Measurements from ENCODE around the gene MMP24. TPM values are rescaled to one million over a fixed set of nuclear protein-coding genes. Genes with fewer than 3 reads are reported as not detected.
A peak's percentile ranks its signal among the peaks of the same experiment; 100 is the strongest.

Gene MMP24
- total and polyA plus RNA-seq, 2 of the 13 experiments (the other 11 are each of a cell fraction or from before 2014, with no cell fraction given), result 0.29 to 0.35 TPM

- TF ChIP-seq, protein P1, sequence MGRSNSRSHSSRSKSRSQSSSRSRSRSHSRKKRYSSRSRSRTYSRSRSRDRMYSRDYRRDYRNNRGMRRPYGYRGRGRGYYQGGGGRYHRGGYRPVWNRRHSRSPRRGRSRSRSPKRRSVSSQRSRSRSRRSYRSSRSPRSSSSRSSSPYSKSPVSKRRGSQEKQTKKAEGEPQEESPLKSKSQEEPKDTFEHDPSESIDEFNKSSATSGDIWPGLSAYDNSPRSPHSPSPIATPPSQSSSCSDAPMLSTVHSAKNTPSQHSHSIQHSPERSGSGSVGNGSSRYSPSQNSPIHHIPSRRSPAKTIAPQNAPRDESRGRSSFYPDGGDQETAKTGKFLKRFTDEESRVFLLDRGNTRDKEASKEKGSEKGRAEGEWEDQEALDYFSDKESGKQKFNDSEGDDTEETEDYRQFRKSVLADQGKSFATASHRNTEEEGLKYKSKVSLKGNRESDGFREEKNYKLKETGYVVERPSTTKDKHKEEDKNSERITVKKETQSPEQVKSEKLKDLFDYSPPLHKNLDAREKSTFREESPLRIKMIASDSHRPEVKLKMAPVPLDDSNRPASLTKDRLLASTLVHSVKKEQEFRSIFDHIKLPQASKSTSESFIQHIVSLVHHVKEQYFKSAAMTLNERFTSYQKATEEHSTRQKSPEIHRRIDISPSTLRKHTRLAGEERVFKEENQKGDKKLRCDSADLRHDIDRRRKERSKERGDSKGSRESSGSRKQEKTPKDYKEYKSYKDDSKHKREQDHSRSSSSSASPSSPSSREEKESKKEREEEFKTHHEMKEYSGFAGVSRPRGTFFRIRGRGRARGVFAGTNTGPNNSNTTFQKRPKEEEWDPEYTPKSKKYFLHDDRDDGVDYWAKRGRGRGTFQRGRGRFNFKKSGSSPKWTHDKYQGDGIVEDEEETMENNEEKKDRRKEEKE (IDR thresholded peaks at IDR 0.05), result no peak
- TF ChIP-seq TBX2 (CRISPR knock-in tag; IDR thresholded peaks at IDR 0.05; ENCODE audit: borderline replicate concordance) (peak; percentile 84), YEATS4 (CRISPR knock-in tag; IDR thresholded peaks at IDR 0.05; ENCODE audit: borderline replicate concordance) (no peak), ZNF672 (CRISPR knock-in tag; IDR thresholded peaks at IDR 0.05) (no peak), ZNF878 (CRISPR knock-in tag; IDR thresholded peaks at IDR 0.05) (no peak), ZNF253 (CRISPR knock-in tag; IDR thresholded peaks at IDR 0.05; ENCODE audit: borderline replicate concordance) (no peak), ATM (IDR thresholded peaks at IDR 0.05; ENCODE audit: borderline replicate concordance) (no peak), POLR2AphosphoS5 (IDR thresholded peaks at IDR 0.05; ENCODE audit: low read depth, low read length) (no peak), AGO2 (optimal IDR thresholded peaks at IDR 0.05; ENCODE audit: low read depth, low read length) (no peak), ZNF276 (CRISPR knock-in tag; IDR thresholded peaks at IDR 0.05; ENCODE audit: low read depth) (no peak), MAFF (IDR thresholded peaks at IDR 0.05; ENCODE audit: low read depth, low read length) (no peak), LRRFIP1 (CRISPR knock-in tag; conservative IDR thresholded peaks at IDR 0.05) (no peak), ZNF264 (CRISPR knock-in tag; IDR thresholded peaks at IDR 0.05) (no peak), ZNF414 (CRISPR knock-in tag; IDR thresholded peaks at IDR 0.05) (no peak), HMG20B (CRISPR knock-in tag; conservative IDR thresholded peaks at IDR 0.05) (peak; percentile 58; the same call in 1 of the 2 replicates), ARHGAP35 (CRISPR knock-in tag; IDR thresholded peaks at IDR 0.05; ENCODE audit: borderline replicate concordance) (no peak), SRF (IDR thresholded peaks at IDR 0.05; ENCODE audit: low read depth, low read length) (no peak), ZNF678 (CRISPR knock-in tag; IDR thresholded peaks at IDR 0.05) (no peak)
- TF ChIP-seq, protein P2, sequence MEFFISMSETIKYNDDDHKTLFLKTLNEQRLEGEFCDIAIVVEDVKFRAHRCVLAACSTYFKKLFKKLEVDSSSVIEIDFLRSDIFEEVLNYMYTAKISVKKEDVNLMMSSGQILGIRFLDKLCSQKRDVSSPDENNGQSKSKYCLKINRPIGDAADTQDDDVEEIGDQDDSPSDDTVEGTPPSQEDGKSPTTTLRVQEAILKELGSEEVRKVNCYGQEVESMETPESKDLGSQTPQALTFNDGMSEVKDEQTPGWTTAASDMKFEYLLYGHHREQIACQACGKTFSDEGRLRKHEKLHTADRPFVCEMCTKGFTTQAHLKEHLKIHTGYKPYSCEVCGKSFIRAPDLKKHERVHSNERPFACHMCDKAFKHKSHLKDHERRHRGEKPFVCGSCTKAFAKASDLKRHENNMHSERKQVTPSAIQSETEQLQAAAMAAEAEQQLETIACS (CRISPR knock-in tag; IDR thresholded peaks at IDR 0.05), result no peak
- TF ChIP-seq, protein P3, sequence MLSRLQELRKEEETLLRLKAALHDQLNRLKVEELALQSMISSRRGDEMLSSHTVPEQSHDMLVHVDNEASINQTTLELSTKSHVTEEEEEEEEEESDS (CRISPR knock-in tag; IDR thresholded peaks at IDR 0.05; ENCODE audit: borderline replicate concordance), result no peak
Observed at GRCh38 chr20:35305682-35306556, 79.4 kb downstream of the MMP24 start (continued).

Data from HepG2 (cell line).